Caco-2 (cell line): ENCODE data around the gene SEMA3A. TPM values are rescaled to one million over a fixed set of nuclear protein-coding genes. Genes with fewer than 3 reads are reported as not detected.

Source experiments
- BruUV-seq: library from RNA; stranded (reverse); fragments of 400-500 nt; replicated peaks from 2 replicates; lab custom pipeline; 2021; lab: Mats Ljungman, UMichigan
- CTCF ChIA-PET: fragments of 300-600 bp; sonication (Branson Sonifier 250); formaldehyde crosslinking; loops from one replicate; lab custom pipeline; 2022; ENCODE audit warnings: antibody characterized with exemption; lab: Charles Lee
- POLR2A ChIA-PET: fragments of 300-600 bp; sonication (Branson Sonifier 250); formaldehyde crosslinking; loops from one replicate; lab custom pipeline; 2022; ENCODE audit warnings: antibody characterized with exemption; lab: Charles Lee
- DNase-seq, 2 experiments: peaks; one replicate each; pipeline versions ENCODE4 v3.0.0 to v3.0.0-alpha.2; 2020 to 2022
- H3K27me3 ChIP-seq: replicated peaks from 2 replicates; pipeline ENCODE4 v1.6.0; 2011; ENCODE audit warnings: low read length; ENCODE audit not compliant: control insufficient read depth, insufficient read depth
- H3K36me3 ChIP-seq: 2 replicates; pipeline ENCODE4 v1.5.1; 2011; ENCODE audit warnings: low read length; ENCODE audit not compliant: control insufficient read depth, insufficient read depth
- H3K4me1 ChIP-seq: fragments of 250-450 bp; sonication (Bioruptor Pico); 2 replicates; pipeline ENCODE4 v1.5.1; 2020; ENCODE audit warnings: mild to moderate bottlenecking
- H3K4me3 ChIP-seq: 2 replicates; pipeline ENCODE4 v1.5.1; 2011; ENCODE audit warnings: low read depth, mild to moderate bottlenecking, control low read depth, low read length
- H3K9me3 ChIP-seq: fragments of 250-450 bp; sonication (Bioruptor Pico); 2 replicates; pipeline ENCODE4 v1.5.1; 2020; ENCODE audit warnings: mild to moderate bottlenecking, moderate library complexity
- H3K27ac Mint-ChIP-seq: one replicate; pipeline ENCODE4 v1.8.0; 2022; ENCODE audit warnings: mixed read lengths; ENCODE audit not compliant: unreplicated experiment
- H3K27me3 Mint-ChIP-seq: one replicate; pipeline ENCODE4 v1.8.0; 2022; ENCODE audit warnings: mixed read lengths; ENCODE audit not compliant: insufficient read depth, unreplicated experiment
- H3K36me3 Mint-ChIP-seq: one replicate; pipeline ENCODE4 v1.8.0; 2022; ENCODE audit warnings: mild to moderate bottlenecking, mixed read lengths; ENCODE audit not compliant: insufficient read depth, unreplicated experiment
- H3K4me1 Mint-ChIP-seq: one replicate; pipeline ENCODE4 v1.8.0; 2022; ENCODE audit warnings: low read depth, mixed read lengths; ENCODE audit not compliant: unreplicated experiment
- H3K4me3 Mint-ChIP-seq: one replicate; pipeline ENCODE4 v1.8.0; 2022; ENCODE audit warnings: mild to moderate bottlenecking, moderate library complexity, mixed read lengths; ENCODE audit not compliant: unreplicated experiment
- H3K9me3 Mint-ChIP-seq: one replicate; pipeline ENCODE4 v1.8.0; 2022; ENCODE audit warnings: mixed read lengths; ENCODE audit not compliant: unreplicated experiment
- CTCF ChIP-seq, 2 experiments: fragments of 200-600 bp in 1 of 2; IDR thresholded peaks; 1 replicate in 1 of 2; 2 replicates in 1 of 2; pipeline versions ENCODE4 v1.5.1 to v1.8.0; 2011 to 2022; ENCODE audit warnings: antibody characterized with exemption in 1 of 2, control low read depth in 1 of 2, inconsistent platforms in 1 of 2, low read depth in 1 of 2, low read length in 1 of 2, mild to moderate bottlenecking in 1 of 2, moderate library complexity in 1 of 2; ENCODE audit not compliant: insufficient read depth in 1 of 2, severe bottlenecking in 1 of 2, unreplicated experiment in 1 of 2
- intact Hi-C: fragments of 100-400 bp; cut with micrococcal nuclease; formaldehyde crosslinking; loops from one replicate; pipeline ENCODE4 v1.10.0; 2022; ENCODE audit not compliant: unreplicated experiment
- total RNA-seq: library from RNA; stranded (reverse); gene quantifications from 2 replicates; pipeline ENCODE4 v1.2.3, GENCODE V29; 2022

The SEMA3A gene
- total RNA-seq, 1 experiment from 2014 or later, result 55.1 TPM

- intact Hi-C loops, result no loop called here
Observed at GRCh38 chr7:84085147-84085546, 109.4 kb downstream of the SEMA3A start.

GRCh38 chr7:84083846-84084245 is 110.7 kb downstream of the SEMA3A start:
- Mint-ChIP-seq H3K27me3 (no peaks in the 10 kb centered on the region), H3K4me1 (peaks cover 27% of the 10 kb centered on the region), H3K9me3 (no peaks in the 10 kb centered on the region), H3K27ac (no peak overlapping the region), H3K36me3 (peaks cover 14% of the 10 kb centered on the region), H3K4me3 (no peak overlapping the region)
- no peak for DNase-seq
- POLR2A ChIA-PET, result no interaction called here
- CTCF ChIA-PET, result no interaction called here
- Histone ChIP-seq H3K27me3 (no peaks in the 10 kb centered on the region), H3K4me3 (no peak overlapping the region), H3K36me3 (no peaks in the 10 kb centered on the region), H3K9me3 (no peaks in the 10 kb centered on the region), H3K4me1 (peaks cover 45% of the 10 kb centered on the region)
- intact Hi-C loops, result no loop called here
- no peak for TF ChIP-seq CTCF (IDR thresholded peaks at IDR 0.05; ENCODE audit: insufficient read depth in 1 of 2, low read depth in 1 of 2, low read length in 1 of 2, severe bottlenecking in 1 of 2, unreplicated experiment in 1 of 2)
- BruUV-seq, result no TSS peak

More at GRCh38 chr7:84085147-84085546, 109.4 kb downstream of the SEMA3A start:
- peaks cover 30% of the 10 kb centered on the region for H3K4me1 Mint-ChIP-seq
- H3K4me3 ChIP-seq, result no peak overlapping the region
- no peaks in the 10 kb centered on the region for H3K36me3 ChIP-seq
- peaks cover 53% of the 10 kb centered on the region for H3K4me1 ChIP-seq
- no peaks in the 10 kb centered on the region for H3K27me3 ChIP-seq
- no TSS peak for BruUV-seq
- no peak for TF ChIP-seq CTCF (IDR thresholded peaks at IDR 0.05; ENCODE audit: insufficient read depth in 1 of 2, low read depth in 1 of 2, low read length in 1 of 2, severe bottlenecking in 1 of 2, unreplicated experiment in 1 of 2)
- H3K9me3 Mint-ChIP-seq, result no peaks in the 10 kb centered on the region
- ChIA-PET CTCF (no interaction called here), POLR2A (no interaction called here)
- no peaks in the 10 kb centered on the region for H3K9me3 ChIP-seq
- no peak overlapping the region for H3K4me3 Mint-ChIP-seq
- H3K27me3 Mint-ChIP-seq, result no peaks in the 10 kb centered on the region
- peak overlapping the region; percentile 46 for H3K27ac Mint-ChIP-seq
- peaks cover 20% of the 10 kb centered on the region for H3K36me3 Mint-ChIP-seq
- no peak for DNase-seq

- DNase-seq, result no peak
- Histone ChIP-seq H3K36me3 (no peaks in the 10 kb centered on the region), H3K4me1 (peaks cover 50% of the 10 kb centered on the region), H3K9me3 (no peaks in the 10 kb centered on the region), H3K4me3 (no peak overlapping the region), H3K27me3 (no peaks in the 10 kb centered on the region)
- ChIA-PET POLR2A (no interaction called here), CTCF (no interaction called here)
- intact Hi-C loops, result no loop called here
- peak overlapping the region; percentile 6 for H3K27ac Mint-ChIP-seq
- peaks cover 15% of the 10 kb centered on the region for H3K4me1 Mint-ChIP-seq
- no peak for TF ChIP-seq CTCF (IDR thresholded peaks at IDR 0.05; ENCODE audit: insufficient read depth in 1 of 2, low read depth in 1 of 2, low read length in 1 of 2, severe bottlenecking in 1 of 2, unreplicated experiment in 1 of 2)
- no peak overlapping the region for H3K4me3 Mint-ChIP-seq
- H3K36me3 Mint-ChIP-seq, result peaks cover 12% of the 10 kb centered on the region
- BruUV-seq, result no TSS peak
- H3K9me3 Mint-ChIP-seq, result no peaks in the 10 kb centered on the region
- H3K27me3 Mint-ChIP-seq, result no peaks in the 10 kb centered on the region
Observed at GRCh38 chr7:84081973-84082522, 112.5 kb downstream of the SEMA3A start.
